SK-N-MC (cell line): ENCODE results near the gene SDCBP2.

ENCODE experiments used
- EZH2 ChIP-seq: fragments of 200-600 bp; sonication (generic); IDR thresholded peaks from one replicate; pipeline ENCODE4 v1.6.1; 2017; ENCODE audit warnings: antibody characterized with exemption
- POLR2AphosphoS5 ChIP-seq: IDR thresholded peaks from 2 replicates; pipeline ENCODE4 v1.6.1; 2012; ENCODE audit warnings: mild to moderate bottlenecking, low read depth, low read length, borderline replicate concordance

DNA sequence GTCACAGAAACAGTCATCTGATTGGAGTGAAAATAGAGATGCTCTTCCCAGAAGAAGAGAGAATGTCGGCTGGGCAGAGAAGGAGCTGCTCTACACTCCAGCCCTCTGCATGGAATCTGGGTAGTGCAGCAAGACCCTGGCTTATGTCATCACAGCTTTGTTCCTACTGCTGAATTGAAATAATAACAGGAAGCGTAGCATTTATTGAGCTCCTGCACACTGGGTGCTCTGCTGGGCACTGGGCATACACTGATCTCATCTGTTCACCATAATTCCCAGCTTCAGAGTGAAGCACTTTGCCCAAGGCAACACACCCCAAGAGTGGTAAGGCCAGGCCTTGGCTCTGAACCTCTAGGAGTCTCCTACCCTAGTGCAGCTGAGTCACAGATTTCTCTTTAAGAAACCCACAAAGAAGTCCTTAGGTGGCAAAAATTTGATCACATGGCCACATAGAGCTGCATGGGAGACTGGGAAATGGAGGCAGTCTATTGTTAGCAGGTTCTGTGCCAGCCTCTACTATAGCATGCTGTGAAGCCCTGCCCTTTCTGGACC is 3.9 kb upstream of the SDCBP2 start:
- TF ChIP-seq POLR2AphosphoS5, result no peak
- TF ChIP-seq EZH2, result no peak
